CD14-positive monocyte (primary cell): Measurements from ENCODE around the gene MPND. TPM values are rescaled to one million over a fixed set of nuclear protein-coding genes. Genes with fewer than 3 reads are reported as not detected.

Experiments used
- DNase-seq, 3 donors: peaks; one replicate each; pipeline ENCODE4 v3.0.0-alpha.2; 2011 to 2022
- H2AFZ ChIP-seq: 2 replicates; pipeline ENCODE4 v1.6.0; 2012; ENCODE audit warnings: mild to moderate bottlenecking, low read depth, low read length, inconsistent platforms; ENCODE audit not compliant: insufficient read depth, poor library complexity, severe bottlenecking
- H3K27ac ChIP-seq, 2 donors: 1 replicate in 1 of 2; 2 replicates in 1 of 2; pipeline ENCODE4 v1.5.1; 2012 to 2013; ENCODE audit warnings: low read length in 2 of 2, control low read depth in 1 of 2, inconsistent platforms in 1 of 2, low read depth in 1 of 2, mild to moderate bottlenecking in 1 of 2
- H3K27me3 ChIP-seq, 2 donors: one replicate each; pipeline versions ENCODE4 v1.6.0 to v1.6.1; 2011 to 2013; ENCODE audit warnings: low read length in 2 of 2; ENCODE audit not compliant: control insufficient read depth in 2 of 2, insufficient read depth in 2 of 2
- H3K36me3 ChIP-seq, 2 donors: replicated peaks in 1 of 2; 1 replicate in 1 of 2; 2 replicates in 1 of 2; pipeline versions ENCODE4 v1.5.1 to v1.6.1; 2012 to 2013; ENCODE audit warnings: low read length in 2 of 2, control low read depth in 1 of 2, inconsistent platforms in 1 of 2, mild to moderate bottlenecking in 1 of 2; ENCODE audit not compliant: insufficient read depth in 2 of 2, control insufficient read depth in 1 of 2
- H3K4me1 ChIP-seq, 2 donors: 1 replicate in 1 of 2; 2 replicates in 1 of 2; pipeline versions ENCODE4 v1.5.1 to v1.6.1; 2012 to 2013; ENCODE audit warnings: low read length in 2 of 2, control low read depth in 1 of 2, inconsistent platforms in 1 of 2, mild to moderate bottlenecking in 1 of 2, moderate library complexity in 1 of 2; ENCODE audit not compliant: insufficient read depth in 2 of 2, control insufficient read depth in 1 of 2
- H3K4me2 ChIP-seq: replicated peaks from 2 replicates; pipeline ENCODE3; 2012; ENCODE audit warnings: low read length, moderate library complexity, mild to moderate bottlenecking; ENCODE audit not compliant: poor library complexity, severe bottlenecking; ENCODE audit errors: extremely low read depth
- H3K4me3 ChIP-seq, 3 experiments: fragments of 200-600 bp in 1 of 3; sonication (generic) in 1 of 3; replicated peaks in 1 of 3; 1 replicate in 2 of 3; 2 replicates in 1 of 3; pipeline ENCODE4 v1.5.1; 2011 to 2013; ENCODE audit warnings: low read length in 3 of 3, mild to moderate bottlenecking in 3 of 3, control low read depth in 2 of 3, low read depth in 2 of 3, inconsistent platforms in 1 of 3, moderate library complexity in 1 of 3
- H3K79me2 ChIP-seq: 2 replicates; pipeline ENCODE4 v1.6.0; 2012; ENCODE audit warnings: mild to moderate bottlenecking, control low read depth, inconsistent platforms, low read length, moderate library complexity; ENCODE audit not compliant: insufficient read depth
- H3K9ac ChIP-seq: 2 replicates; pipeline ENCODE4 v1.6.0; 2017; ENCODE audit warnings: low read length, mild to moderate bottlenecking; ENCODE audit not compliant: insufficient read depth, poor library complexity, severe bottlenecking
- H3K9me3 ChIP-seq, 2 donors: replicated peaks in 1 of 2; 1 replicate in 1 of 2; 2 replicates in 1 of 2; pipeline versions ENCODE4 v1.5.1 to v1.6.1; 2012 to 2013; ENCODE audit warnings: low read length in 2 of 2, control low read depth in 1 of 2; ENCODE audit not compliant: control insufficient read depth in 1 of 2, insufficient read depth in 1 of 2
- H4K20me1 ChIP-seq: 2 replicates; pipeline ENCODE4 v1.6.0; 2012; ENCODE audit warnings: mild to moderate bottlenecking, low read length, control low read depth, moderate library complexity; ENCODE audit not compliant: insufficient read depth
- H3K27ac Mint-ChIP-seq, 7 donors: one replicate each; pipeline ENCODE4 v1.8.0; 2020; ENCODE audit warnings: mild to moderate bottlenecking in 7 of 7, mixed read lengths in 7 of 7, moderate library complexity in 6 of 7, inconsistent platforms in 2 of 7
- H3K27me3 Mint-ChIP-seq, 3 donors: one replicate each; pipeline ENCODE4 v1.8.0; 2021 to 2022; ENCODE audit warnings: low read depth in 3 of 3, mild to moderate bottlenecking in 3 of 3, mixed read lengths in 3 of 3, moderate library complexity in 3 of 3, inconsistent platforms in 1 of 3
- H3K36me3 Mint-ChIP-seq, 2 donors: one replicate each; pipeline ENCODE4 v1.8.0; 2020; ENCODE audit warnings: mixed read lengths in 2 of 2, inconsistent platforms in 1 of 2, mild to moderate bottlenecking in 1 of 2
- H3K4me1 Mint-ChIP-seq: one replicate; pipeline ENCODE4 v1.8.0; 2020; ENCODE audit warnings: mild to moderate bottlenecking, mixed read lengths
- H3K4me3 Mint-ChIP-seq, 2 donors: one replicate each; pipeline ENCODE4 v1.8.0; 2020; ENCODE audit warnings: mild to moderate bottlenecking in 2 of 2, mixed read lengths in 2 of 2, moderate library complexity in 1 of 2
- H3K9me3 Mint-ChIP-seq, 7 donors: one replicate each; pipeline ENCODE4 v1.8.0; 2020 to 2022; ENCODE audit warnings: mixed read lengths in 7 of 7, mild to moderate bottlenecking in 6 of 7, moderate library complexity in 6 of 7, inconsistent platforms in 2 of 7
- CTCF ChIP-seq: fragments of 200-600 bp; IDR thresholded peaks from one replicate; pipeline ENCODE4 v1.8.0; 2022; ENCODE audit warnings: antibody characterized with exemption, mild to moderate bottlenecking
- WGBS: methylation state at CpG from one replicate; pipeline ENCODE4 v1.1.5; 2013; ENCODE audit warnings: missing lambda C conversion rate; ENCODE audit not compliant: insufficient coverage; 5-methylcytosine and 5-hydroxymethylcytosine counted together
- intact Hi-C, 2 donors: fragments of 100-400 bp; cut with micrococcal nuclease; formaldehyde crosslinking; loops; one replicate each; pipeline versions ENCODE4 v1.15.0 to v1.15.1; 2023
- polyA plus RNA-seq, 3 donors: library from polyadenylated mRNA; depleted of rRNA in 1 of 3; unstranded in 2 of 3; stranded (reverse) in 1 of 3; fragments of 300-500 nt in 2 of 3; fragments of >200 nt in 1 of 3; fragmentation: Illumina TruSeq in 2 of 3; gene quantifications; 1 replicate in 2 of 3; 2 replicates in 1 of 3; pipeline ENCODE4 v1.2.3, GENCODE V29; 2012 to 2021

MPND gene
- polyA plus RNA-seq, 3 donors, result 6.5 to 15.9 (median 7.0) TPM

DNA sequence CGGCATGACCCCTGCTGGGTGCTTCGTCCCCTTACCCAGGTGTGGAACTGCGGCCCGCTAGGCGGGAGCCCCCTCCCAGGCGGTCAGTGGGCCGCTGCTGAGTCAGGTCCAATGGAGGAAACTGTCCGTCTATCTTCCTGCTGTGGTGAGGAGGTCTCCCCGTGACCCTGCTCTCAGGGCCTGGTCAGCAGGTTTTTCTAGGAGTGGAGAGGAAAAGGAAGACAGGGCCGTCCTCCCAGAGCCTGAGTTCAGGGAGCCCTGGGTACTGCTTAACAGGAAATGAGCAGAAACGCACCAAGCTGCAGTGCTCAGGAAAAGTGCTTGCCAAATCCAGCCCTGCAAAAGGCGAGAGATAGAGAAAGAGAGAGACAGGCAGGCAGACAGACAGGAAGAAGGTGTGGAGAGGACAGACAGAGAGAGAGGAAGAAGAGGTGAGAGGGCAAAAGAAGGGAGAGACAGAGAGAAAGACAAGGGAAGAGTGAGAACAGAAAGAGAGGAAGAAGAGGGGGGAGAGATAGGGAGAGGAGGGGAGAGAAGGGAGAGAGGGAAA is 46.7 kb downstream of the MPND start:
- H3K79me2 ChIP-seq, result peaks cover 99% of the 10 kb centered on the region
- H3K9ac ChIP-seq, result peak overlapping the region; percentile 32
- Mint-ChIP-seq H3K4me1 (peaks cover 49% of the 10 kb centered on the region), H3K9me3 (peaks cover 0 to 2% (median 0%) of the 10 kb centered on the region in 7 donors), H3K27ac (peak overlapping the region; percentile 76 to 91 (median 82)), H3K36me3 (peaks cover 29 to 69% of the 10 kb centered on the region in 2 donors), H3K27me3 (peaks cover 0 to 2% (median 0%) of the 10 kb centered on the region in 3 donors), H3K4me3 (peak overlapping the region; percentile 66 to 72)
- DNase-seq, result no peak
- H3K4me2 ChIP-seq, result peak overlapping the region; percentile 45
- H3K4me3 ChIP-seq, result peak overlapping the region in 1 of 3 experiments; percentile 30
- no peaks in the 10 kb centered on the region for H3K9me3 ChIP-seq
- no peaks in the 10 kb centered on the region for H3K27me3 ChIP-seq
- no peak for TF ChIP-seq CTCF
- H3K36me3 ChIP-seq, result peaks cover 26 to 49% of the 10 kb centered on the region in 2 donors
- peak overlapping the region; percentile 53 to 83 for H3K27ac ChIP-seq
- H3K4me1 ChIP-seq, result peaks cover 26 to 28% of the 10 kb centered on the region in 2 donors
- 44% methylated on average over 7 of the region's 12 CpGs for WGBS
- intact Hi-C loops, result no loop called here
- H4K20me1 ChIP-seq, result peaks cover 99% of the 10 kb centered on the region
- H2AFZ ChIP-seq, result no peak overlapping the region

DNA sequence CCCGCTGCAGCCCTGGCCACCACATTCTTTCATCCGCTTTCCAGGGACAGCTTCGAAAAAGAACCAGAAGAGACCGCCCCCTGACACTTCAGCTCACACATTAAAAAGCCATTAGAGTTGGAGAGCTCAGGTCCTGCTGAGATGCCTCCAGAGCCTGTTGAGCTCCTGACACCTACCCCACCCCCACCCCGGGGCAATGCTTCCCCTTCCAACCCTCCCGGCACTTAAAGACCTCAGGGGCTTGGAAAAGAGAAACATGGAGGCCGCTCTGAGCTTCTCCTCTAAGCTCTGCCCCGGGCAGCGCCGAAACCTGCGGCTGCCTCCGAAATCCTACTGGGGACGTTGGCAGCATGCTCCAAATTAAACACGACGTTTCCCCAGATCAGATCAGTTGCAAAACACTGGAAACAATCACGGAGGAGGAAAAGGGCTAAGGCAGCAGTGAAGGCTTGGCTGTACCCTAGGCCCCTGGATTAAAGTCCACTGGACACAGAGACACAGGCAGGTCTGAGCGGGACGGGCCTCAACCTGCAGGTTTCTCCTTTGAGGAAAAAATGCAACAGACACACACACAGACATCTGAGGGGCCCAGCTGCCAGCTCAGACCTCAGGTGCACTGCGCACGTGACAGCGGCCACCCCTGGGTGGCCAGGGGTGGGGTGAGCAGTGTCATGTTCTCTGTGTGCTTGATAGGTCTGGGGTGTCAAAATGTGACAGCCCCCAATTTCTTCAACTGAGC is 47.4 kb downstream of the MPND start:
- no peak for TF ChIP-seq CTCF
- H4K20me1 ChIP-seq, result peaks cover 99% of the 10 kb centered on the region
- H3K4me1 Mint-ChIP-seq, result peaks cover 49% of the 10 kb centered on the region

More for the DNA sequence above, 47.4 kb downstream of the MPND start:
- Histone ChIP-seq H3K9ac (peak overlapping the region; percentile 32), H3K79me2 (peaks cover 99% of the 10 kb centered on the region), H3K9me3 (no peaks in the 10 kb centered on the region), H3K36me3 (peaks cover 22 to 49% of the 10 kb centered on the region in 2 donors), H2AFZ (no peak overlapping the region), H3K27me3 (no peaks in the 10 kb centered on the region), H3K27ac (peak overlapping the region; percentile 53 to 83), H3K4me1 (peaks cover 26 to 28% of the 10 kb centered on the region in 2 donors), H3K4me3 (peak overlapping the region in 1 of 3 experiments; percentile 30), H3K4me2 (peak overlapping the region; percentile 45)
- Mint-ChIP-seq H3K27me3 (peaks cover 0 to 2% (median 0%) of the 10 kb centered on the region in 3 donors), H3K4me3 (peak overlapping the region; percentile 66 to 72), H3K9me3 (peaks cover 0 to 2% (median 0%) of the 10 kb centered on the region in 7 donors), H3K27ac (peak overlapping the region; percentile 76 to 91 (median 83)), H3K36me3 (peaks cover 33 to 70% of the 10 kb centered on the region in 2 donors)
- 50% methylated on average over 15 of the region's 21 CpGs for WGBS
- intact Hi-C loops, result no loop called here
- no peak for DNase-seq
